SW480 (cell line): ENCODE measurements around the gene LZTS2.
A peak's percentile ranks its signal among the peaks of the same experiment; 100 is the strongest.
"Not testable (repeated sequence)": the region's sequence is repeated elsewhere in the genome, so short reads cannot be mapped to it uniquely, and the experiment has no call there.

Source experiments
- DNase-seq: peaks from one replicate; pipeline ENCODE4 v3.0.0-alpha.2; 2016; ENCODE audit warnings: low spot score

The LZTS2 gene

GRCh38 chr10:101032637-101033224 lies 33.1 kb downstream of the LZTS2 start:
- DNase-seq: peak; percentile 91

GRCh38 chr10:101033276-101033675 lies 33.7 kb downstream of the LZTS2 start:
- no peak for DNase-seq

- DNase-seq: not testable (repeated sequence)
Measured at GRCh38 chr10:101034404-101034803, 34.8 kb downstream of the LZTS2 start.

GRCh38 chr10:101035314-101035713 lies 35.7 kb downstream of the LZTS2 start:
- no peak for DNase-seq

- DNase-seq: no peak
Measured at GRCh38 chr10:101035916-101036702, 36.5 kb downstream of the LZTS2 start.

- DNase-seq: no peak
Measured at GRCh38 chr10:101036726-101037125, 37.1 kb downstream of the LZTS2 start.

GRCh38 chr10:101038484-101038883 lies 38.9 kb downstream of the LZTS2 start:
- DNase-seq: no peak

GRCh38 chr10:101040061-101040460 lies 40.5 kb downstream of the LZTS2 start:
- DNase-seq: no peak

- DNase-seq: no peak
Measured at GRCh38 chr10:101040851-101041250, 41.2 kb downstream of the LZTS2 start.

GRCh38 chr10:101041252-101041761 lies 41.7 kb downstream of the LZTS2 start:
- DNase-seq: peak; percentile 83

- DNase-seq: no peak
Measured at GRCh38 chr10:101042118-101042517, 42.5 kb downstream of the LZTS2 start.

- DNase-seq: peak; percentile 96
Measured at GRCh38 chr10:101042667-101043362, 43.2 kb downstream of the LZTS2 start.

GRCh38 chr10:101043363-101043707 lies 43.7 kb downstream of the LZTS2 start:
- DNase-seq: no peak

GRCh38 chr10:101044117-101044516 lies 44.5 kb downstream of the LZTS2 start:
- DNase-seq: no peak

GRCh38 chr10:101046332-101047238 lies 47.0 kb downstream of the LZTS2 start:
- no peak for DNase-seq

GRCh38 chr10:101047268-101047667 lies 47.7 kb downstream of the LZTS2 start:
- DNase-seq: no peak

GRCh38 chr10:101047961-101048892 lies 48.6 kb downstream of the LZTS2 start:
- DNase-seq: peak; percentile 51

- DNase-seq: no peak
Measured at GRCh38 chr10:101050208-101051069, 50.8 kb downstream of the LZTS2 start.

GRCh38 chr10:101052285-101052684 lies 52.7 kb downstream of the LZTS2 start:
- no peak for DNase-seq

GRCh38 chr10:101053516-101053915 lies 53.9 kb downstream of the LZTS2 start:
- no peak for DNase-seq
